HUDEP-2 (cell line): ENCODE results near the gene ACVR1C.

Experiments used
- DNase-seq, 76 experiments: peaks; one replicate each; lab custom pipeline; 2025; ENCODE audit not compliant: unreplicated experiment in 76 of 76; lab: John Stamatoyannopoulos, UW

The ACVR1C gene

DNA sequence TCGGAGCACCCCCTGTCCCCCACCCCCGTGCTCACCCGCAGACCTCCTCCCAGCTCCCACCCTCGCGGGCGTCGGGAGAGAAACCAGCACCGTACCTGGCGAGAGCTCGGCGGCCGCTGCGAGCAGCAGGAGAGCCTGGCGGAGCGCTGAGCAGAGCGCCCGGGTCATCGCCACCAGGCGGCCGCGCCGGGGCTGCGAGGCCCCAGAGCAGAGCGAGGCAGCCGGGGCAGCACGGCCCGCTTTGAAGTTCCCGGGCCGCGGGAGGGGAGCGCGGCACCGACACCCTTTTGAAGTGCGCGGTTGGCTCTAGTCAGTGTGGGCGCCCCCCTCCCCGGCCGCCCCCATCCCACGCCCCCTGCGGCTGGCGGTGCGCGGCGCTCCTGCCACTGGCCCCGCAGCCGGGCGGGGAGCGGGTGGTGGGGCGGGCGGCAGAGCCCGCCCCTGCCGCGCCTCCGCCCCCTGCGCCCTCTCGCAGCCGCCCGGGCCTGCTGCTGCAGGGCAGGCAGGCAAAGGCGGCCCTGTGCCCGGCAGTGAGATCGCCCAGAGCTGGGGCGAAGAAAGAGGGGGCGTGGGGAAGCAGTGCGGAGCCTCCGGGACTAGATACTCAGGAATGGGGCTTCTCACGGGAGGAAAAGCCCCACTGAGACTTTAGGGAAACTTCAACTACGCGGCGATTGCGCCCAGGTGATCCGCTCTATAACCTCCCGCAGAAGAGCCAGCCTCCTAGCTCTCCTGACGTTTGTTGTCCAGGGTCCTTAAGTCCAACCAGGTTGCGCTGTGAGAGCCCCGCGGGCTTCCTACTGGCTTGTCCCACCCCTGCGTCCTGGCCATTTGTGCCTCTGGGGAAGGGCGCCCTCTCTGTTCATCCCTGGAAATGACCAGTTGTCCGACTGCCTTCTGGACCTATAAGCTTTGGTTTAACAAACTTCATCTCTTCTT is at the start of gene ACVR1C:
ACVR1C (minus strand) TSS at position 388 of the 939 bp plus-strand sequence; CDS start at position 168, 220 bp downstream.
- peak in 40 of 76 experiments; percentile 0 to 47 (median 12) for DNase-seq

DNA sequence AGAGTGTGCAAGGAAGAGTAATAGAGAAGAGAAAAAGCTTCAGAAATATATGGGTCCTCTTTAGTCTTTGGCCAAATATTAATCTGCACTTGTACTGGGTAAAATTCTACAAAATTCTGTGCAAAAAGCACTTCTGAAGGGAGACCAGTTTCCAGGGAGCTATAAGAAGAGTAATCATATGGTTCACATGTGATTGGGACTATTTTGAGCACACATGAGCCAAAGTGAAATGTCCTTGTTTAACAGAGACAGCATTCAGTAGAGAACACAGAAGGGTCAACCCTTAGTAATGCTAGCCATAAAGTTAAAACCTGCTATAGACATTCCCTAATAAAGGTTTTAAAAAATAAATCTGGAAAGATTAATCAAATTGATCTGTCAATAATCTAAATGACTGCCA is 49.3 kb upstream of the ACVR1C start:
- no peak for DNase-seq

DNA sequence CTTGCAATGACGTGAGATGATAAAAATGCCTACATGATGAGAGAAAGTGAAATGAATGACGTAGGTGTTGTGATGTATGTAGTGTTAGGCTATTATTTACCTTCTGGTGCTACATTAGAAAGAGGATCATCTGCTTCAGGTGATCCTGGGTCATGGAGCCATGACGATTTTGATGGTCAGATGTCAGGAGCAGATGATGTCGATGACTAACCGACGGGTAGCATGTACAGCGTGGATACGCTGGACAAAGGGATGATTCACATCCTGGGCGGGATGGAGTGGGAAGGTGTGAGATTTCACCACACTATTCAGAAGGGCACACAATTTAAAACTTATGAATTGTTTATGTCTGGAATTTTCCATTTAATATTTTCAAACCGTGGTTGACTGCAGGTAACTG is 43.5 kb upstream of the ACVR1C start:
- DNase-seq = no peak

- DNase-seq = no peak
Measured at GRCh38 chr2:157662401-157662800, 33.7 kb upstream of the ACVR1C start.

DNA sequence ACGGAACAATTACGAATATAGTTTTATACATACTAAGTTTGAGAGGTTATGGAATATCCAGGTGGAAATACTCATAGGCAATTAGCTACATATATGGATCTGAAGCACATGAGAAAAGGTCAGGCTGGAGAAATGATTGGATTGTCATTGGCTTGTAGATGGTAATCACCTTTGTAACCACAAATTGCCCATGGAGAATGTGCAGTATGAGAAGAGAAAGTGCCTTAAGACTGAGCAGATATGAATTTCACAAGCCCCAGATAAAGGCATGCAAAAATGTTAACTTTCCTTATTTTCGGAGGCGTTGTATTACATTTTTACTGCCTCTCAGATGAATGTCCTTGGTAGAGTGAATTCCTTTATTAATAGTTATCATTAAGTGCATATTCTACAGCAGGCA is 33.1 kb upstream of the ACVR1C start:
- no peak for DNase-seq

GRCh38 chr2:157657858-157658257 is 29.2 kb upstream of the ACVR1C start:
- no peak for DNase-seq

GRCh38 chr2:157657101-157657500 is 28.4 kb upstream of the ACVR1C start:
- DNase-seq = no peak

DNA sequence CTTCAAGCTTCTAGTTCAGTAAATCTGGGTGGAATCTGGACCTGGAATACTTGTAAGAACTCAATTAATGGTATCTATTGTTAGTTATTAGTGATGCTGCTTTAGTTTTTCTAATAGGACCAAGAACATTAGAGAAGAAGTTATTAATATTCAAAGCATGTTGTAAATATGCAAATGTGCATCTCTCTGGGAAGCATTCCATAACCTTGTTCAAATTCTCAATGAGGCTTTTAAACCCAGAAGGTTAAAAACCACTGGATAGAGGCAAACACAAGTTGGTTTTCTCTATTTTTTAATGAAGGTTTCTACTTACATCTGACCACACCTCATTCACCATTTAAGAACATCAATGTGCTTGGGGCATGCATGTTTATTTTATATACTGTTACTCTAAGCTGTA is 16.1 kb upstream of the ACVR1C start:
- no peak for DNase-seq

- DNase-seq = no peak
Measured at GRCh38 chr2:157631861-157632260, 3.2 kb upstream of the ACVR1C start.

- no peak for DNase-seq
Measured at GRCh38 chr2:157627594-157628476, 829 bp downstream of the ACVR1C start.

- DNase-seq = no peak
Measured at GRCh38 chr2:157625296-157625695, 3.4 kb downstream of the ACVR1C start.

GRCh38 chr2:157620956-157621355 is 7.7 kb downstream of the ACVR1C start:
- no peak for DNase-seq

- no peak for DNase-seq
Measured at GRCh38 chr2:157611726-157612125, 16.9 kb downstream of the ACVR1C start.

GRCh38 chr2:157611110-157611509 is 17.6 kb downstream of the ACVR1C start:
- DNase-seq = no peak

- DNase-seq = no peak
Measured at GRCh38 chr2:157606534-157606933, 22.1 kb downstream of the ACVR1C start.

DNA sequence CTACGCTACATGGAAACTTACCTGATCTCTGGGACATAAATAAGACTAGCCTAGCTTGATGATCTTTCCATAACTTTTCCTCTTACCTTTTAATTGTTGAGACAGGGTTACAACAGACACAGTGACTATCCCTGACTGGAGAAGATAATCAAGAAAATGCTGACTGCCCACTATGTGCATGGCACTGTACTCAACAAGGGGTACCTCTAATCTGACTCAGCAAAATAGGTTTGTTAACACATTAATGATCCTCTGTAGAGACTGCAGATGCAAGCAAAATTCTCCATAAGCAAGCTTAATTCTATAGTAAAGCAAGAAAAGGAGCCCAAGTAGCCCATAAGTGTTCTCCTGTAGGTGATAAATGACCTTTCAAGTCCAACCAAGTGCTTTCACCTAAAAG is 25.5 kb downstream of the ACVR1C start:
- DNase-seq = no peak

DNA sequence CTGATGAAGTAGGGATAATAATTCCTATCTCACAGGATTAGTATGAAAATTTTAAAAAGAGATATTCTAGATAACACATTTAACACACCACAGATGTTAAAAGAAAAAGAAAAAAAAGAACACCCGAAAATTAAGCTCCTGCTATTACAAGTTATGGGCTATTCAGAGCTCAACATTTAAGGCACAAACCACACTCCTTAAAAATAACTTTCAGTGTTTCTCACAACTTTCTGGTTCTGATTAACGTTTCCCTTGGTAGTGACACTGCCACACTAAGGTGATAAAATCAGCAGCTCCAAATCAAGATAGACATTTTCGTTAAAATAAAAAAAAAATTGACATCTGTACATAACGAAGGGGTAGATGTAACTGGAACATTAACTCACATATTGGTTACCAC is 26.9 kb downstream of the ACVR1C start:
- no peak for DNase-seq

GRCh38 chr2:157596992-157597681 is 31.5 kb downstream of the ACVR1C start:
- DNase-seq = no peak

- DNase-seq = no peak
Measured at GRCh38 chr2:157593411-157593810, 35.3 kb downstream of the ACVR1C start.

DNA sequence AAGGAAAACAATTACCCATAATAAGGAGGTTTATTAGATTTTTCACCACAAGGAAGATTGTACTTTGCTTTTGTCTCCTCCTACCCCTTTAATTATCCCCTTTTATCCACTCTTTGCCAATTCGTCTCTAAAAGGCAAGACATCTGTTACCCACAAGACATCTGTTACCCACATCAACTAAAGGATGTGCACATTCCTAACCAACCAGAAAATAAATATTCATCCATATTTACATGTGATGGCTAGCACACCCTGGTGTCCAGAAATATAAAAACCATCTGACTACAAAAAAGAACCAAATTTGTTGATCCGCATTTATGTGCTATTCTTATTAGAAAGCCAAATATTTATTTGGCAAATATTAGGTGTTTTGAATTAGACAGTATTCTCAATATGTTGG is 35.7 kb downstream of the ACVR1C start:
- no peak for DNase-seq

GRCh38 chr2:157592374-157592773 is 36.3 kb downstream of the ACVR1C start:
- DNase-seq = no peak
